GM18505 (cell line): ENCODE results near the gene SMIM44.

Experiments
- ATAC-seq: cut with Tn5 transposase; IDR thresholded peaks from one replicate; pipeline ENCODE4 v1.9.1; 2021; ENCODE audit not compliant: unreplicated experiment
- POLR2A ChIP-seq: IDR thresholded peaks from 4 replicates; pipeline ENCODE4 v1.6.1; 2011; ENCODE audit warnings: borderline replicate concordance; ENCODE audit not compliant: insufficient read depth, insufficient read length; ENCODE audit errors: extremely low read depth

SMIM44 gene

DNA sequence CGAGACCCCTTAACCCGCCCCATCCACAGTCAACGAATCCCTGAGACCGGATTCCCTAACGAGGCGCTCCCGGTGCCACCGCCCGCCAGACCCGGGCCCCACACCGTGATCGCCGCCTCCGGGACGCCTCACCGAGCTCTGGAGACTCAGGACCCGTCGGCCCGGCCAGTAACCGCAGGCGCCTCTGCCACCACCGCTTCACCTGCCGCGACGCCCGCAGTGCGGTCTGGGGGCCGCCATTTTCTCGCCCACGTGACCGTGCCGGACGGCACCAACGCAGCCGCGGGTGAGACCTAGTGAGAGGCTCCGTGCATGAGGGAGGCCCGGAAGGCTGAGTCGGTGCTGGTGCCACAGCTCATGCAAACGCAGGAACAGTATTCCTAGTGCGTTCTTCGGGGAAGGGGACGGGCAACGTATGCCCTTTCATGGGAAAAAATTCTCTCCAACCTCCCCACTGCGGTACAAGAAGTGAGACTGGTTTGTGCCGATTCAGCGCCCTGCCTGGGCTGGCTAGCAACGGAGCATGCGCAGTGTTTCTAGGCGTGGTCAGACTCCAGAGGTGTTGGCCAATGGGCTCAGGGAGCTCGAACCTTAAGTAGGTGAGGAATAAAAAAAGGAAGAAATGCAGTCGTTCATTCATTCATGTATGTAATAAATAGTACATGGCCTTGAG lies 17.3 kb upstream of the SMIM44 start, which contains the start of gene DOHH:
DOHH (minus strand) TSS at position 246 of the 673 bp plus-strand sequence. CDS start 3,860 bp downstream, outside the sequence.
- peak; percentile 85 for ATAC-seq
- TF ChIP-seq POLR2A = peak; percentile 93

GRCh38 chr19:3499738-3500428 lies 16.6 kb upstream of the SMIM44 start:
- ATAC-seq = no peak
- TF ChIP-seq POLR2A = no peak

DNA sequence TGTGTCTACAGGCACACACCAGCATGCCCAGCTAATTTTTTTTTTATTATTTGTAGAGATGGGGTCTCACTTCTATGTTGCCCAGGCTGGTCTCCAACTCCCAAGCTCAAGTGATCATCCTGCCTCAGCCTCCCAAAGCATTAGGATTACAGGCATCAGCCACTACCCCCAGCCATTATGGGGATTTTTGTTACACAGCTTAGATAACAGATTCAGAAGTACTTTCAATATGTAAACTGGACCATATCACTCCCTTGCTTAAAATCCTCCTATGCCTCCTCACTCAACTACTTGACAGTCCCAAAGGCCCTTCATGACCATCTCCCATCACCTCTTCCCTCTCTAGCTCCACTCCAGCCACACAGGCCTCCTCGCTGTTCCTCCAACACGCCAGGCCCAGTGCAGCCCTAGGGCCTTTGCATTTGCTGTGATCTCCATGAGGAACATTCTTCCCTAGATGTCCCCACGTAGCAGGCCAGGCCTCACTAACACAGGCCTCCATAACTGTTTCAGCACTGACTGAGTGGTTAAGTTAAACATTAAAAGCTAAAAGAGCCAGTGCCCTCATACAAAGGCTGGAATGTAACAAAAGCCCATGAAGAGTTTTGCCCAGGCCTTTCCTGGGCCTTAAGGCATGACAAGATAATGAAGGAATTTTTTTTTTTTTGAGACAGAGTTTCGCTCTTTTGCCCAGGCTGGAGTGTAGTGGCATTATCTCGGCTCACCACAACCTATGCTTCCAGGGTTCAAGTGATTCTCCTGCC lies 14.7 kb upstream of the SMIM44 start:
- no peak for ATAC-seq
- no peak for TF ChIP-seq POLR2A

DNA sequence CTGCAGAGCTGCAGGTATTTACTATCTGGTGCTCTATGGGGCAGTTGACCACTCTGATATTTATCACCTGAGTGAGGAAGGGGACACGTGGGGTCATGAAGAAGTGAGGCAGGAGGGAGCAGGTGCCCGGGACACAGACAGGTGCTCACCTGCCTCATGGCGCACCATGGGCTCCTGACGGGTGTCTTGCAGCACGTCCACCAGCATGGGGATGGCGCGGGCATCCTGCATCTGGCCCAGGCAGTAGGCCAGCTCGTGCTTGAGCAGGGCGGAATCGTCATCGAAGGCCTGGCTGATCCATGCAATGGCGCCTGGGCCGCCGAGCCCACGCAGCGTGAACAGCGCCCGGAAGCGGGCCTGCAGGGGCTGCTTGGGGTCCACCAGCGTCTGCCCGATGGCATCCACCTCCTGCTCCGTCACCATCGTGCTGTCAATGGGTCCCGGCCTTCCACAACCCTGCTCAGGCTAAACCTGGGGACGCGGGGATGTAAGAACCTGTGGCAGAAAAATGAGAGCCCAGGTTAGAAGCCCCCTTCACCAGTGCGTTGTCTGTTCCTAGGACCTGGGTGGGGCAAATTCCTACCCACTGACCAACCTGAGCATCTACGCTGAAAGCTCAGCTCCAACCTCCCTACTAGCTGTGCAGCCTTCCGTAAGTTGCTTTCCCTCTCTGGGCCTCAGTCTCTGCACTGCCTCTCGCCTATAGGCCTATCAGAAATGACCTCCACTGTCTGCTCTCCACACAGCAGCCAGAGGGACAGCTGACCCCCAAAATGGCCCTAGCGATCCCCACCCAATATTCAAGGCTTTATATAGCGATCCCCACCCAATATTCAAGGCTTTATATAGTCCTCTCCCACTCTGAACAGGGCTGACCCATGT lies 13.4 kb upstream of the SMIM44 start:
- no peak for TF ChIP-seq POLR2A

DNA sequence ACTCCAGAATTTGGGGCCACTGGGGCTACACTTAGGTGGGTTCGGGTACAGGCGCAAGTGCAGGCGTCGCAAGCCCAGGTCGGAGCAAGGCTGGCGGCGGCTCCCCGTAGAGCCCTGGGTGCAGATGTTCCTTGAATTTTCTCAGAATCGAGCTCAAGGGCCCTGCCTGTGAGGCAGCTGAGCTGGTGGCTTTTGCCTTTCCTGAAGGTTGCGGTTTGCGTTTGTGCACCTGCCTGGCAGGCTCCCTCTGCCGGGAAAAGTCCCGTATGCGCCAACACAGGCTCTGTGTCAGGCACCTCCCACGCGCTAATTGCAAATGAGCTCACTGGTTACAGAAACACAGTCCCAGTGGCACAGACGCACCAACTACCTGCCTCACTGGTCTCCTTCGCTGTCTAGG lies 11.3 kb upstream of the SMIM44 start:
- no peak for TF ChIP-seq POLR2A
- ATAC-seq = no peak

More for the DNA sequence above, 13.4 kb upstream of the SMIM44 start:
- ATAC-seq = no peak

- TF ChIP-seq POLR2A = no peak
- ATAC-seq = no peak
These were observed 10.8 kb upstream of the SMIM44 start for GRCh38 chr19:3494051-3494450.

DNA sequence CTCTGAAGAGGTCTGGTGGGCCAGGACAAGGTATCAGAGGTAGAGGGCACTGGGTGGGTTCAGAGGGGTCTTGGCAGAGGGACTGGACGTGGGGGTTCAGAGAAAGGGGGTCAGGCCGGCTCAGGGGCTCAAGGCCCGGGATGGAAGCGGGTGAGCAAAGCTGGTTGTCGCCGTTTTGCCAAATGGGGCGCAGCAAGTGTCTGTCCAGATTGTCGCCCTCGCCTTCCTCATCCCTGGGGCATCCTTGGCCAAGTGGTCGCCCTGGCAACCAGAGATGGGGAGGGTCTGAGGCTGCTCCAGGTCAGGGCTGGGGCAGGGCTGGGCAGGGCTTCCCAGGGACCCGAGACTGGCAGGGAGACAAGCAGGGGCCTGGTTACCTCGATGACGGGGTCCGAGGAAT lies 10.4 kb upstream of the SMIM44 start:
- TF ChIP-seq POLR2A = no peak
- ATAC-seq = no peak

DNA sequence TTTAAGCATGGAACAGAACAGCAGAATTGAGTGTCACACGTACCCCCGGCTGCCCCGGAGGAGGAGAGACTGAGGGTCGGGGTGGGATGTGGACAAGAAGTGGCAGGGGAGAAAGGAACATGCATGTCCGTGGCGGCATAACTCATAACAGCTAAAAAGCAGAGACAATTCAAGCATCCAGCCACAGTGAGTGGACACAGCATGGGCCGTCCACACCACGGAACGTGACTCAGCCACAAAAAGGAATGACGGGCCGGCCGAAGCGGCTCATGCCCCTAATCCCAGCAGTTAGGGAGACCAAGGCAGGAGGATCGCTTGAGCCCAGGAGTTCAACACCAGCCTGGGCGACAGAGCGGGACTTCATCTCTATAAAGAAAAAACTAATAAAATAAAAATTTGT lies 9.7 kb upstream of the SMIM44 start:
- TF ChIP-seq POLR2A = no peak
- ATAC-seq = no peak

GRCh38 chr19:3492131-3492839 lies 9.0 kb upstream of the SMIM44 start:
- no peak for ATAC-seq
- TF ChIP-seq POLR2A = no peak

DNA sequence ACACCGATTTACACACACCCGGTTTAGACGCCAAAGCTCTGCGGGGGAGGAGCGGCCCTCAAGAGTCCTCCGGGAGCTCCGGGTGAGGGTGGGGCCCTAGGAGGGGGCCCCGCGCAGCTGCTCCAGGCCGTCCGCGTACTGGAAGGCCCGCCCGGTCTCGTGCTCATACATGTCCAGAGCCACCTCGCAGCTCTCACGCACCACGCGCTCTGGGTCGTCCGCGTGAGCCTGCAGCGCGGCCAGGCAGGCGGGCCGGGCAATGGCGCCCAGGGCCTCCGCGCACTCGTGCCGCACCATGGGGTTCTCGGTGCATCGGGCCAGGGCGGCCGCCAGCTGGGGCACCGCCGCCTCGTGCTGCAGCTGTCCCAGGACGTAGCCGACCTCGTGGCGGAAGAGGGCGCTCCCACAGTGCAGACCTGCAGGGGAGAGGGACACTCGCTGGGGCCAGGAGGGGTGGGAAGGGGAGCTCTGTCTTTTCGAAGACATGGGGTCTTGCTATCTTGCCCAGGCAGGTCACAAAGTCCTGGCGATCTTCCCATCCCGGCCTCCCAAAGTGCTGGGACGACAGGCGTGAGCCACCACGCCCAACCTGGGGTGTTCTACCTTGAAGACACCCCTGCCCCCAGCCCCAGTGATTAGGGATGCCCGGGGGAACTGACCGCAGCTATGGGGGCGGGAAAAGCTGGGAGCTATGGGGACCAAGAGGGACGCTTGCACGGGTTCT lies 8.3 kb upstream of the SMIM44 start:
- TF ChIP-seq POLR2A = no peak
- ATAC-seq = no peak

DNA sequence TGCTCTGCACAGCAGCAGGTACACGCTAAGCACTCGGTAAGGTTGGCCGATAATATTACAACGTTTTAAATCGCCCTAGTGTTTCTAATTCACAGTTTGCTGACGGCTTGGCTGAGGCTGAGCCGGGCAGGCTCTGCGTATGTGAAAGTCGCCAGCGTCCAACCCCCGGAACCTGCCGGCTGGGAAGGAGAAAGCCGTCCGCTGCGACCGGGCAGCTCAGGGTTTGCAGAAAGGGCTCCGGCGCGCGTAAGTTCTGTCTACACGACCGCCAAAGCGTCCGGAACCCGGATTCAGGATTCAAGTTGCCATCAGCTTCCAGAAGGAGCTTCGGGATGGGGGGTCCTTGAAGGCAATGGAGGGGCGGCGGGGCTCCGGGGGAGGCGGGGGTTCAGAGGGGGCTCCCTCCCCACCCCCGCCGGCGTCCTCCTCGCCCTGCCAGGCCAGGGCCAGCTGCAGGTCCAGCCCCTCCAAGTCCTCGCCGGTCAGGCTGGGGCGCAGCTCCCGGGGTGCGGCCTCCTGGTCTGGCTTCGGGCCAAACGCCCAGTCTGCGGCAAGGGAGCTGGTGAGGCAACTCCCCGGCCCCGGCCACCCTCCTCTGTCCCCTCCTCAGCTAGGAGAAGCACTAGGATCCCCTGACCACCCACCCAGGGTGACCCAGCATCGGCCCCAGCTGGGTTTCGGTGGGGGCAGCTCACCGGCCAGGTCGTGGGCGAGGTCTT lies 575 bp downstream of the SMIM44 start:
- TF ChIP-seq POLR2A = no peak
- ATAC-seq = no peak
